Stimulated activated CD8-positive, alpha-beta memory T cell treated with anti-CD3 and anti-CD28 coated beads, Interleukin-15, amount 100 ng/mL, for 4 hours (primary cell): ENCODE measurements around the gene OARD1.
"Not testable (repeated sequence)": the region's sequence is repeated elsewhere in the genome, so short reads cannot be mapped to it uniquely, and the experiment has no call there.

ENCODE experiments used
- DNase-seq, 2 donors: peaks; one replicate each; pipeline ENCODE4 v3.0.0-alpha.2; 2020; ENCODE audit warnings: low read depth in 2 of 2

The OARD1 gene

GRCh38 chr6:41071923-41072835, at the start of gene OARD1:
TSS of gene OARD1 (minus strand) at chr6:41072356. CDS start at chr6:41071634, 722 bp downstream.
- DNase-seq, result peak; percentile 99 to 100

GRCh38 chr6:41120058-41120457, 47.9 kb upstream of the OARD1 start:
- no peak for DNase-seq

- DNase-seq, result no peak
Measured at GRCh38 chr6:41119508-41119907, 47.4 kb upstream of the OARD1 start.

DNA sequence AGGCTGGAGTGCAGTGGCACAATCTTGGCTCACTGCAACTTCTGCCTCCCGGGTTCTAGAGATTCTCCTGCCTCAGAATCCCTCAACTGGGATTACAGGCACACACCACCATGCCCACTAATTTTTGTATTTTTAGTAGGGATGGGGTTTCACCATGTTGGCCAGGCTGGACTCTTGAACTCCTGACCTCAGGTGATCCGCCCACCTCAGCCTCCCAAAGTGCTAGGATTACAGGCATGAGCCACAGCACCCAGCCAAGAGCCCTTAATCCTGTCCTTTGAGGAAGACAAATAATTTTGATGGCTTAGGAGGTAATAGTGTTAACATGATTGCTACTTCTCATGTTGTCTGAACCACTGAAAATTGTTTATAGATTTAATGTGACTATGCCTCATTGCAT, 42.9 kb upstream of the OARD1 start:
- DNase-seq, result not testable (repeated sequence)

DNA sequence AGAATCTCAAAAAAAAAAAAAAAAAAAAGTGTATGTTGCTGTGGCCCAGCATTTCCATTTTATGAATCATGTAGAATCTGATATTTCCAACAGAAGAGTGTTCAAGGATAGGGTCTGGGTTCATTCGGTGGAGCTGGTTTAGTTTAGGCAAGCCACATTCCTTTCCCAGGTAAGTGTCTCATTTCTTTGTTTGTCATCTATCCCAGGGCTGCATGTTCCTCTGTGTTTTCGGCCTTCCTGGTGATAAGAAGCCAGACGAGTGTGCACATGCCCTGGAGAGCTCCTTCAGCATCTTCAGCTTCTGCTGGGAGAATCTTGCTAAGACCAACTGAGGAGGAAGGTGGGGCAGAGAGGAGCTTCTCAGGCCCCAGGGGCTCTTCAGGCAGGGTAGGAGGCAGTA, 38.9 kb upstream of the OARD1 start:
- no peak for DNase-seq

DNA sequence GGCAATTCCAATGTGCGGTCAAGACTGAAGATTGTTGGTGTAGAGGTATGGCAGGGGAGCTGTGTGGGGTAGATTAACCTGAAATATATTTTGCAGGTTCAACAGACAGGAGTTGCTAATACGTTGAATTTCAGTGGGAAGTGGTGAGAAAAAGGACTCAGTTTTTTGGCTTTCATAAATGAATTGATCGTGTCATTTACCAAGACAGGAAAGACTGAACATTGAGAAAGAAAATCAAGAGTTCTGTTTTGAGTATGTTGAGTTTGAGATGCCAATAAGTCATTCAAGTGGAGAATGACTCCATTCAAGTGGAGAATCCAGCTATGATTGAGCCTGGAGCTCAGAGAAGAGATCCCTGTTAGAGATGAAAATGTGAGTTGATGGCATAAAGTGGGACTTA, 31.7 kb upstream of the OARD1 start:
- DNase-seq, result no peak

DNA sequence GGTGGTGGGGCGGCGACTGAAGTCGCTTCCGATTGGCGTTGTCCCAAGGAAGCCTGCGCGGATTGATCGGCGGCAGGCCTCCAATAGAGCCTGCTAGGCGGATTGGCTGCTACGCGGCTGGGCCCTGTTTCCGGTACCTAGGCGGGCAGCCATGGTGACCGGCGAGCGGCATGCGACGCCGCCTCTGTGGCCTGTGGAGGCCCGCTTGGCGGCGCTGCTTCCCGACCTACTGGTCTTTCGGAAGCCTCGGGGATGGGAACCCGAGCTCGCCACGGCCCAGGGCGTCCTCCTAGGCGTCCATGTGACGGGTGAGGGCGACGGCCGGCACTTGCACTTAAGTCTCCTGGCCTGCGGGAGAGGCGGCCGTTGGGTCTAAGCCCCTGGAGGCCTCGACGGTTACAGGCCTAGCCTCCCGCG, 28.7 kb upstream of the OARD1 start:
- no peak for DNase-seq

- no peak for DNase-seq
Measured at GRCh38 chr6:41098366-41098765, 26.2 kb upstream of the OARD1 start.

GRCh38 chr6:41097467-41098090, 25.4 kb upstream of the OARD1 start:
- DNase-seq, result no peak

GRCh38 chr6:41093729-41094128, 21.6 kb upstream of the OARD1 start:
- no peak for DNase-seq

GRCh38 chr6:41092421-41093140, 20.4 kb upstream of the OARD1 start:
- no peak for DNase-seq

GRCh38 chr6:41090841-41091761, 18.9 kb upstream of the OARD1 start:
- no peak for DNase-seq

- no peak for DNase-seq
Measured at GRCh38 chr6:41088451-41088850, 16.3 kb upstream of the OARD1 start.

DNA sequence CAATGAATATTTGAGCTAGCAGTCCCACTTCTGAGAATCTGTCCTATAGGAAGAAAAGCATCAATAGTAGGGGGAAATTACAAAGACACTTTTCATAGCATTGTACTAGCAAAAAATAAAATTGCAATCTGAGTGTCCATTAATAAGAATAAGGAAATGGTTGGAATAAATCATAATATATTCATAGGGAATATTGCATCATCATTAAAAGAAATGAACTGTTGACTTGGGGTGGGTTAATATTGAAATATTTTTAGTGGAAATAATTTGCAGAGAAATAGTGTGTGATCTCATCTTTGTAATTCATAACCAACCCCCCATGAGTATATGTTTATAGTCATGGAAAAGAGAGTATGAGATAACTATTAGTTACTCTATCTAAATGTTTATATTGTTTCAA, 13.0 kb upstream of the OARD1 start:
- no peak for DNase-seq

- no peak for DNase-seq
Measured at GRCh38 chr6:41083072-41083471, 10.9 kb upstream of the OARD1 start.

DNA sequence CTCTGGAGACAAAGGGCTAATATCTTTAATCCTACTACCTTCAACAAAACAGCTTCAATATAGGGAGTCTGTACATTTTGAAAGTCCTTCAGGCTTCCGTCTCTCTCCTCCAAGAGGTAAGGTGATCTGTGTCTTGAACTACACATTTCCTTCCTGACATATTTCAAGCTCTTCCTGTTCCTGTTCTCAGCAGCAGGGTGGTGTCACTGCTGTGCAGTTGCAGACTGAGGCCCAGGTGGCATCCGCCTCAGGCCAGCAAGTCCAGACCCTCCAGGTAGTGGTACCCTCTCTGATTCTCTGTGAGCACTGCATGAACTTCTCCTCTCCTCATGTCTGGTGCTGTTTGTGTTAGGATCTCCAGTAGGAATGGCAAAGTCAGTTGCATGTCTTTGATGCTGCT, 8.5 kb upstream of the OARD1 start:
- no peak for DNase-seq

DNA sequence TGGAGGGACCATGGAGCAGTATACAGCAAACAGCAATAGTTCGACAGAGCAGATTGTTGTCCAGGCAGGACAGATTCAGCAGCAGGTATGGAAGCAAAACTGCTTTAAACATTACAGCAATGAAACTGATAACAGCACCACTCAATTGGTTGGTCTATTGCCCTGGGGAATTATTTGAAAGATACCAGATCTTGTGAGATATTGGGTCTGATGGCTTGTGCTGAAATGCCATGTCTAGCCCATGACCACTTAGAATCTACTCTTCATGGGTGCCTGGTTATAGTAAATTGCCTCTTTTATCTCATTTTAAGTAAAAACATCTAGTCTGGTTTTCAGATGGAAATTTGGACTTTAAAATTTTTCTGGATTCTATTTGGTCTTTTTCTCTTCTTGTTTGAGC, 6.9 kb upstream of the OARD1 start:
- DNase-seq, result no peak

DNA sequence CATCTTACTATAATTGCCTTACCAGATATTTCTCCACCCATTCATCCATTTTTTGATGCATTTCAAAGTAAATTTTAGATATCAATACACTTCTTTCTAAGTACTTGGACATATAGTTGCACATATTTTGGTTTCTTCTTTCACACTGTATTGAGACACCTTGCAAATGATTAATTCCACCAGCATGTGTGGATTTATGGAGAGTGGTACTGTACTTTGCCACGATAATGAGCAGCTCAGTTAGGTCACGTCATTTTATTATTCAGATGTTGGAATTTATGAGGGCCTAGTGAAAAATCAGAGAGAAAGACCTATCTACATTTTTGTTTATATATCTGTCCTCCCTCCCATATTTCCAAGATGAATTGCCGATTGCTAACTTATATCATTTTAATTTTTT, 5.9 kb upstream of the OARD1 start:
- DNase-seq, result no peak

DNA sequence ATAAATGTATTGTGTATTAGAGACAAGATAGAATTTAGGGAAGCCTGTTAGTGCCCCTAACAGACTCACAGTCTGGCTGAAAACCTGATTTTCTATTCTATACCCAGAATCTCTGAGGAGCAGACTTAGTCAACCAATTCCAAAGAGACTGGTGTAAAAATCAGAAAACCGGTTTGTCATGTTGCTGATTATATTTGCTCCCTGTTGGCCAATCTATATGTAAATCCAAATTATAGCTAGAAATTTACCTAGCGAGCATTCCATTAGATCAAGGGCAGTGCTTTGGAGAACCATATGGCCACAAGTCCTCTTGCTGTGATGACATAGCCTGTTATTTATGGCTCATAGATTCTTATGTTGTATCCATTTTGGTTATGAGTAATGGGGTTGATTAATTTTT, 5.4 kb upstream of the OARD1 start:
- no peak for DNase-seq

GRCh38 chr6:41075651-41076626, 3.8 kb upstream of the OARD1 start:
- no peak for DNase-seq
